SJCRH30 (cell line): ENCODE measurements around the gene ADGRD1. TPM values are rescaled to one million over a fixed set of nuclear protein-coding genes. Genes with fewer than 3 reads are reported as not detected.

Experiments
- DNase-seq, 2 experiments: peaks; one replicate each; pipeline ENCODE4 v3.0.0-alpha.2; 2015 to 2020
- H3K27ac ChIP-seq: fragments of 250-450 bp; sonication (Bioruptor Pico); 2 replicates; pipeline ENCODE4 v1.5.1; 2020; ENCODE audit warnings: mild to moderate bottlenecking, moderate library complexity
- H3K27me3 ChIP-seq: fragments of 250-450 bp; sonication (Bioruptor Pico); 2 replicates; pipeline ENCODE4 v1.5.1; 2020; ENCODE audit warnings: mild to moderate bottlenecking, moderate library complexity
- H3K36me3 ChIP-seq: fragments of 250-450 bp; sonication (Bioruptor Pico); 2 replicates; pipeline ENCODE4 v1.5.1; 2020; ENCODE audit warnings: mild to moderate bottlenecking, moderate library complexity
- H3K4me1 ChIP-seq: fragments of 250-450 bp; sonication (Bioruptor Pico); 2 replicates; pipeline ENCODE4 v1.5.1; 2020; ENCODE audit warnings: mild to moderate bottlenecking, moderate library complexity
- H3K4me3 ChIP-seq: fragments of 250-450 bp; sonication (Bioruptor Pico); 2 replicates; pipeline ENCODE4 v1.5.1; 2020; ENCODE audit warnings: mild to moderate bottlenecking, moderate library complexity
- H3K9me3 ChIP-seq: fragments of 250-450 bp; sonication (Bioruptor Pico); replicated peaks from 2 replicates; pipeline ENCODE4 v1.5.1; 2020; ENCODE audit warnings: mild to moderate bottlenecking, moderate library complexity
- total RNA-seq: library from RNA; depleted of rRNA; stranded (reverse); fragments of >200 nt; shearing (Covaris generic); gene quantifications from 2 replicates; pipeline ENCODE4 v1.2.3, GENCODE V29; 2014

The ADGRD1 gene
- total RNA-seq, 1 experiment from 2014 or later: 0.36 TPM

DNA sequence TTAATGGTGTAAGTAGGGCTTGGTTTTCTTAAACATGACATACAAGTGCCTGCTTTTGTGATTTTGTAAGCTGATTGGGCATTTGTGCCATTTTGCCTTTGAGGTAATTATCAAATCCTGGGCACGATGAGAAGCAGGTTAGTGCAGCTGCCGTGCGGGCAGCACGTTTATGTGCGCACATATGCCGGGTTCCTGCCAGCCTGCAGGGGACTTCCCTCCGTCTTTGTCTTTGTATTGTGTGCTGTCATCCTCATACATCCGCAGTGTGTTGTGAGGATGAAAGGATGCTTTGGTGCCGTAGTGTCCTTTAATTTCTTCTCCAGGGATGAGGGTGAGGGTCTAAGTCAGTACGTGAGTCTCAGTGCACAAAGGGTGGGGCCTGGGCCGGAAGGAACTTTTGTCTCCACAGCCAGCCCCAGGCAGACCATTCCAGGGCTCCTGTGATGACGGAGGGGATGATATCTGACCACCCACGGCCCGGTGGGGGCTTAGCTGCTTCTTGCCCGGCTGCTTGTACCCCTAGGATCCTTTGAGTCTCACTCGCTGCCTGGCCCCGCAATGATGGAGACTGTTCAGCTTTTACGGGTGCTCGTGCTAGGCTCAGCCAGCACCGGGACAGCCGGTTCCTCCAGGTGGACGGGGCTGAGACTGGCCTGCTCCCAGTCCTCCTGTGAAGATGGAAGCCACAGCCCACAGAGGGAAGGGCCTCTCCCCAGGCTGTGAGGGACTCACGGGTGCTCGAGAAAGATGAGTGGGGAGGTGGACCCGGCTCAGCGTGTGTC lies 54.6 kb downstream of the ADGRD1 start:
- H3K9me3 ChIP-seq: no peaks in the 10 kb centered on the region
- no peaks in the 10 kb centered on the region for H3K36me3 ChIP-seq
- DNase-seq: no peak
- H3K27ac ChIP-seq: no peak overlapping the region
- no peak overlapping the region for H3K4me3 ChIP-seq
- H3K4me1 ChIP-seq: no peaks in the 10 kb centered on the region
- H3K27me3 ChIP-seq: peaks cover 8% of the 10 kb centered on the region; the same call in 1 of the 2 replicates

DNA sequence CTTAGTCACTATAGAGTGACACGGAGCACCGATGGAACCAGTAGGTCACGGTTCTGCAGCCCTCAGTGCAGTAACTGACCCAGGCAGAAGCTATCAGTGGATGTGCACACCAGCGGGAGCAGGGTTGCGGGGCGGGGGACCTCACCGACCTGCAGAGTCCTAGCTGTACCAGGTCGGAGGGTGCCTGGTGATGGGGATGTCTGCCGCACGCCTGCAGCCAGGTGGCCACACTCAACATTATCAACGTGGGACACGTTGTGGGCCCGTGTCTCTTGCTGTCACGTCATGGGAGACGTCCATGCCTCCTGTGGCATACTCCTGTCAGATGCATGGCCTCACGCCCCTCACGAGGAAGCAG lies 55.2 kb downstream of the ADGRD1 start:
- H3K9me3 ChIP-seq: no peaks in the 10 kb centered on the region
- peaks cover 8% of the 10 kb centered on the region; the same call in 1 of the 2 replicates for H3K27me3 ChIP-seq
- no peak overlapping the region for H3K27ac ChIP-seq
- H3K4me1 ChIP-seq: no peaks in the 10 kb centered on the region
- no peaks in the 10 kb centered on the region for H3K36me3 ChIP-seq
- no peak for DNase-seq
- no peak overlapping the region for H3K4me3 ChIP-seq

DNA sequence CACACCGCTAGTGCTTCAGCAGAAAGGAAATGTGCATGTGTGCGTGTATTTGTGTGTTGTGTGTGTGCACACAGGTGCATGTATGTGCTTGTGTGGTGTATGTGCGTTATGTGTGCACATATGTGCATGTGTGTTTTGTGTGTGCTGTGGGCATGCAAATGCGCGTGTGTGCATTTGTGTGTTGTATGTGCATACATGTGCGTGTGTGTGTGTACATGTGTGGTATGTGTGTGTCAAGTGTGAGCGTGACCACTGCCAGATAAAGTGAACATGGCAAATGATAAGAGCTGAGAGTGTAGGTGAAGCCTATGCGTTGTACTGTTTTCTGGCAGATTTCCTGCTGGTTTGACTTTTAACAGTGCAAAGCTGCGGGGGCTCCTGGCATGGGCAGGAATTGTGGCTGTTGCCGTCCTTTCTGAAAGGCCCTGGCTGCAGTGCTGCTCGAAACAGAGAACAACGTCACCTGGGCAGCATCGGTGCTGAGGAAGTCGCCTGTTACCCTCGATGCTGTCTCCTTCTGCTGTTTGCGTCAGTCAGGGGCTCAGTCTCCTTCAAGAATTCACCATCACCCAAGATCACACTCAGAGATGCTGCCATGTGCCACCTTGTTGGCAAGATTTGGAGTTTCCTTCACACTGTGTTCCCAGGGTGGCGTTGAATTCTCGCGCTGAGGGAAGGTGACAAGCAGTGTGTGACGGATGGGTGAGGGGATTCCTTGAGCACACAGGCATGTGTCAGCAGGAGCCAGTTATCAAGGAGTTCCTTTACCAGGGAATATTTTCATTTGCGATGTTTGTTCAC lies 56.1 kb downstream of the ADGRD1 start:
- peaks cover 8% of the 10 kb centered on the region; the same call in 1 of the 2 replicates for H3K27me3 ChIP-seq
- no peak for DNase-seq
- H3K4me1 ChIP-seq: no peaks in the 10 kb centered on the region
- H3K36me3 ChIP-seq: no peaks in the 10 kb centered on the region
- H3K9me3 ChIP-seq: no peaks in the 10 kb centered on the region
- no peak overlapping the region for H3K4me3 ChIP-seq
- H3K27ac ChIP-seq: no peak overlapping the region

DNA sequence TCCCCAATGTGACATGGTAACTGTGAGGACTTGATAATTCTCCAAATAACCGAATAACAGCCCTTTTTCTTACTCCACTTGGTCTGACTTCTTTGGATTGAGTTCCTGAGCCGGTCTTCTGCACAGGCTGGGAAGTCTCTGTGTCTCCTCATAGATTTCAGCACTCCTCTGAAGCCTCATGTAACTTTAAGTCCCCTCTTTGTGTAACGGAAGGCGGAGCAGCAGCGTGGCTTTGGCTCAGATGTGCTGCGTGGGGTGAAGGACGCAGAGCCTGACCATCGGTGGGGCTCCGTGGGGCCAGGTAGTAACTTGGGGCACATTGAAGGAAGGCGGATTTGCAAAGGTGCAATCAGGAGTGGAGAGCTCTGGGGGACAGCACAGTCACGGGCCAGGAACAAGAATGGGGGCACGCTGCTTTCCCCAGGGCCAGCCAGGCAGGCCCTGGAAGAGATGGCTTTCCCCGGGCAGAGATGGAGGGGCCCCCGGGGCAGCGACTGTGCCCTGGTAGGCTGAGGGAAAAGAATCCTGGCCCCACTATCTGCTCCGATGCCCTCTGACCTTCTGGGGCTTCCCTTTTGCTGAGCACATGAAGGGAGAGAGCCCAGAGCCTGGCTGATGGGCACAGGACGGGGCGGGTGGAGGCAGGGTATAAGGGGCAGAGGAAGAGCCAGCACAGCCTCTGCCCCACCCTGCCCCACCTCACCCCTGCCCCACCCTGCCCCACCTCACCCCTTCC lies 56.9 kb downstream of the ADGRD1 start:
- Histone ChIP-seq H3K4me3 (no peak overlapping the region), H3K9me3 (no peaks in the 10 kb centered on the region), H3K27me3 (peaks cover 8% of the 10 kb centered on the region; the same call in 1 of the 2 replicates), H3K36me3 (no peaks in the 10 kb centered on the region), H3K27ac (no peak overlapping the region), H3K4me1 (no peaks in the 10 kb centered on the region)
- no peak for DNase-seq

DNA sequence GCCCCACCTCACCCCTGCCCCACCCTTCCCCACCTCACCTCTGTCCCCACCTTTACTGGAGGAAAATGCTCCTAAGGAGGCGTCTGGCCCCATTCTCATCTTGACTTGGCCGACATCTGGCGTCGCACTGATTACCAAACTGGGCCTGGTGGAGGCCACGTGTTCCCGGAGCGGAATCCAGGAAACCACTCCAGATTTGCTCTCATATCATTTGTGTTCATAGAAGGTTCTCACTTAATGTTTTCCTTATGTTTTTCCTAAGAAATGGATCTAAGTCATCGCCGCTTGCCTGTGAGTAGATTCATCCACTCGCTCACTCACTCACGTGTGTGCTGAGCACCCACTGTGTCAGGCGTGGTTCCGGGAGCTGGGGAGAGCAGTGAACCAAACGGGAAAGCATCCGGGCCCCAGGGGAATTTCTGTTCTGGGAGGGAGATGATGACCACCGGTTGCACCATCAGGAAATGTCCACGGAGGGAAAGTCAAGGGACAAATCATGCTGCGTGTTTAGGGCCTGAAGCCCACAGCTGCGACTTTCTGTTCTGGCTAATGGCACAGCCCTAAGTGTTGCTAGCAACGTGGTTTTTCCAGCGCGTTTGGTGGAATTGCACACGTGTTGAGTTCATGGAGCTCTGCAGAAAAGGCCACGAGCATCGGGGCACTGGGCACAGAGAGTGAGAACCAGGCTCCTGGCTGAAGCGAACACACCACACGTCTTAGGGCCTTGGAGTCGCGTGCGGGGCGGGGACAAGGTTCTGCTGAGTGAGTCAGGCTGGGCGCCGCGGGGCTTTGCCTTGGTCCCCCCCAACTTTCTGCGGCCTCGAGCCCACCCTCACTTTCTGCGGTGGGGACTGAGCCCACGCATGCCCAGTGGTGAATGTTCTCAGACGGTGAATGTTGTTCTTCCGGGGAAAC lies 57.7 kb downstream of the ADGRD1 start:
- Histone ChIP-seq H3K4me3 (no peak overlapping the region), H3K9me3 (no peaks in the 10 kb centered on the region), H3K27me3 (peaks cover 8% of the 10 kb centered on the region; the same call in 1 of the 2 replicates), H3K36me3 (no peaks in the 10 kb centered on the region), H3K4me1 (no peaks in the 10 kb centered on the region), H3K27ac (no peak overlapping the region)
- no peak for DNase-seq

DNA sequence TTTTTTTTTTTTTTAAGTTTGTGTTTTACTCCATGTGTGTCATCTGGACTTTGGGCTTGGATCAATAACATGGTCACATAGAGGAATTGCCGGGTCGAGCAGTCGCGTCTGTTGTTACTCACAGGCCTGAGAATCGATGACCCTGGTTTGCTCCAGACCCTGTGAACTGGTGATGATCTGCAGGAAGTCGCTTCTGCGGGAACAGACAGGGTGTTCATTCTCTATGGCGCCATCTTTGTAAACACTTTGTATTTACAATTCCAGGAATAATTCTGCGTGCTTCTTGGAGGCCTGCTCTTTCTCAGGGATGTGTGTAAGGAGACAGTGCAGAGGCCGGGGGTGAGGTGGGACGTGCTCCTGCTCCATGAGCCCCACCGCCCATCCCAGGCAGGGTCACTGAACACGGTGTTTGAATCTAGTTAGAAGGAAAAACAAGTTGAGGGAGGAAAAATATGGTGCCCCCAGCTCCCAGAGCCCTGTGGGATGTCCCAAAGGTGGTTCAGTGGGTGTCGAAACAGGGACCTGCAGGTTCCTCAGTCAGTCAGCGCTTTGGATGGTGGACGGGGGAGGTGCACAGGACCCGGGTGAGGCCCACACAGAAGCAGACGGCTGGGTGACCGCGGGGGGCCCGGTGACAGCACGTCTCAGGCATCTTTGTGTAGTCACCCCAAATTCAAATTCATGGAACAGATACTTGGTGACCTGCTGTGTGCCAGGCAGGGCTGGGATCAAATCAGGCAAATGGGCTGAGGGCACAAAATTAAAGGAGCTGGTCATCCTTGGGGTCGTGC lies 58.8 kb downstream of the ADGRD1 start:
- H3K27me3 ChIP-seq: peaks cover 4% of the 10 kb centered on the region; the same call in 1 of the 2 replicates
- H3K4me3 ChIP-seq: no peak overlapping the region
- no peaks in the 10 kb centered on the region for H3K9me3 ChIP-seq
- DNase-seq: no peak
- H3K4me1 ChIP-seq: no peaks in the 10 kb centered on the region
- no peak overlapping the region for H3K27ac ChIP-seq
- H3K36me3 ChIP-seq: no peaks in the 10 kb centered on the region

DNA sequence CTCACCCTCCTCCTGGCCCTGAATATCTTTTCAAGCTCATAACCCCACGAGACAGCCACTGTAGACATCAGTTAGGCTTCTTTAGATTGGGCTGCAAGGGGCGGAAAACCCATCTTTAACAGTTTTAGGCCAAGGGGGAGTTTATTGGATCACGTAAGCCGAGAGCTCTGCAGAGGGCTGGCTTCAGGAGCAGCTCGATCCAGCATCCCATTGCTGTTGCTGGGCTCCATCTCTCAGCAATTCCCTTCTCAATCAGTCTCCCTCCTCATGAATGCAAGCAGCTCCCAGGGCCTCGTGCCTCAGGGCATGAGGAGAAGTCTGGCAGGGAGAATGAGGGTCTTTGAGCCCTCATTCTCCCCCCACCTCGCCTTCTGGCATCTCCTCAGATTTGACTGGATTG lies 59.4 kb downstream of the ADGRD1 start:
- no peak overlapping the region for H3K27ac ChIP-seq
- H3K9me3 ChIP-seq: no peaks in the 10 kb centered on the region
- H3K4me1 ChIP-seq: no peaks in the 10 kb centered on the region
- H3K36me3 ChIP-seq: no peaks in the 10 kb centered on the region
- DNase-seq: no peak
- H3K27me3 ChIP-seq: no peaks in the 10 kb centered on the region
- no peak overlapping the region for H3K4me3 ChIP-seq

DNA sequence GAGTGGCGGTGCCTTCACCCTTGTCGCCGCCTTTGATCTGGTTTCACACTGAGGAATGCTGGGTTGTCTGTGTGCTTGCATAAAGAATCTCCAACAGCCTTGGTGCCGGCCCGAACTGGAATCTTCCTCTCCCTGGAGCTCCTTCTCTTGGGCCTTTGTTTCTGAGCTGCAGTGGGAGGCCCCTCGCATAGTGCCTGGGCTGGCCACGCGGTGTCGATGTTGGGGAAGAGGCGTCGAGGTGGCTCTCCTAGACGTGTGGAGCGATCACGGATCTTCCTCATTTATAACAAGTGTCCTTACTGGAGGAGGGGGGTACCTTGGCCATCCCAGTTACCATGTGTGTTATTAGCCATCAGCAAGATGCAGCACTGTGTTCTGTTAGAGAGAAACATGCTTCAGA lies 60.6 kb downstream of the ADGRD1 start:
- Histone ChIP-seq H3K4me1 (no peaks in the 10 kb centered on the region), H3K36me3 (no peaks in the 10 kb centered on the region), H3K4me3 (no peak overlapping the region), H3K9me3 (no peaks in the 10 kb centered on the region), H3K27me3 (no peaks in the 10 kb centered on the region), H3K27ac (no peak overlapping the region)
- no peak for DNase-seq

DNA sequence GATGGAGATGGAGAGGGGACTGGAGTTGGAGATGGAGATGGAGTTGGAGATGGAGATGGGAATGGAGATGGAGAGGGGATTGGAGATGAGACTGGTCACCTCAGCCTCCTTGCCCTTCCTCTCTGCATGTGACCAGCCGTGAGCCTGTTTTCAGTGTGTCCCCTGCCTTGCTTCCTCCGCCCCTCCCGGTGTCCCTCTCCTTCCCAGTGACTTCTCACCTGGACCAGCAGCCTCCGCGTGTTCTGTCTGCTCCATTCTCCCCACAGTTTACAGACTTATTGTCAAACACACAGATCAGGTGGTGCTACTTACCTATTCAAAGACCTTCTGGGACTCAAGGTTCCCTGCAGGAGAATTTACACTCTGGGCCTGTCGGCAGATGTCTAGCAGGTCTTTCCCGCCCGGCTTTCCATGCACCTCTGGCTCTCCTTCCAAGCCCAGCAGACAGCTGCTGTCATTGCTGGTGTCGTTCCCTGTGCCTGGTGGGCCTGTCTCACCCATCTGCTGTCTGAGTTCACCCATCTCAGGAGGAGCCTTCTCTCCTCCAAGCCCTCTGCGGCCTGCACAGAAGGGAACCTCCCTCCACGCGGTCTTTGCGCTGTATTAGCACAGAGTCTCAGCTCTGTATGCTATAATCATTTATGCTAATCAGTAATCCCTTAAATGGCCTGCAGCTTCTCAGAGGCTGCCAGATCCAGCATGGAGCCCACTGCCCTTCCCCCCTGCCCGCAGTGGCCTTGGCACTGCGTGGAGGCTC lies 62.1 kb downstream of the ADGRD1 start:
- DNase-seq: no peak
- no peak overlapping the region for H3K4me3 ChIP-seq
- no peak overlapping the region for H3K27ac ChIP-seq
- no peaks in the 10 kb centered on the region for H3K36me3 ChIP-seq
- H3K4me1 ChIP-seq: no peaks in the 10 kb centered on the region
- peaks cover 3% of the 10 kb centered on the region; the same call in 1 of the 2 replicates for H3K27me3 ChIP-seq
- no peaks in the 10 kb centered on the region for H3K9me3 ChIP-seq

DNA sequence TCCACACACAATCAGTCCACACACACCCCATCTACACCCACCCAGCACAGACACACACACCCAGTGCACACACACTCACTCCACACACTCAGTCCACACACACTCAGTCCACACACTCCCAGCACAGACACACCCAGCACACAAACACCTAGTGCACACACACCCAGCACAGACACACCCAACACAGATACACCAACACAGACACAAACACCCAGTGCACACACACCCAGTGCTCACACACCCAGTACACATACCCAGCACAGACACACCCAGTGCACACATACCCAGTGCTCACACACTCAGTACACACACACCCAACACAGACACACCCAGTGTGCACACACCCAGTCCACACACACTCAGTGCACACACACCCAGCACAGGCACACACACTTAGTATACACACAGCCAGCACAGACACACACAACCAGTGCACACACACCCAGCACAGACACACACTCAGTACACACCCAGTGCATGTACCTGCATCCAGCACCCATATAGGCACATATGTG lies 63.8 kb downstream of the ADGRD1 start:
- Histone ChIP-seq H3K36me3 (no peaks in the 10 kb centered on the region), H3K27ac (no peak overlapping the region), H3K4me1 (no peaks in the 10 kb centered on the region), H3K9me3 (no peaks in the 10 kb centered on the region), H3K27me3 (peaks cover 4% of the 10 kb centered on the region), H3K4me3 (no peak overlapping the region)
- DNase-seq: no peak

DNA sequence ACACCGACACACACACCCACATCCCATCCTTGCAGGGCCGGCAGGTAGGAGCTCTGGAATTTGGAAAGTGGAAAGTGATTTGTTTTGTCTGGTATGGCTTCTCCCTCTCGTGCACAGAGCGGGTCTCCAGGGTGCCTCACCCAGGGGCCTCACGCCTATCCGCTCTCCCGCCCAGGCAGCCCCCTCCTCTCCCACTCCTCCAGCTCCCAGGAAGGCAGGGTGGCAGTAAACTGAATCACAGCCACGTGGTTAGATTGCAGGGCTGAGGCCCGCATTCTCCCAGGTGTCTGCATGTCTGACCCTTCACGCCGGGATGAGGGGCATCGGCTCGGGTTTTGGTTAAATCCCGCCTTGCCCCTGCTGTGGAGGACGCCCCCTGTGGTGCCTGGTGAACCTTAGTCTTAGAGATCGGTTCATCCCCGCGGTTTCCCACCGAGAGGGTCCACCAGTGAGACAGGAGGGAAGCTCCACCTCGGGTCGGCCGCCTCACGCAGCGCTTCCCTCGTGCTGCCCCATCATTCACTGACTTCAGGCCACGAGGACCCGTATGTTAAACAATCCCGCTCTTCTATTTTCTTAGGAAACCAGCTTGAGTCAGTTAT lies 64.4 kb downstream of the ADGRD1 start:
- DNase-seq: no peak
- no peaks in the 10 kb centered on the region for H3K36me3 ChIP-seq
- H3K4me1 ChIP-seq: no peaks in the 10 kb centered on the region
- peaks cover 4% of the 10 kb centered on the region for H3K27me3 ChIP-seq
- H3K9me3 ChIP-seq: no peaks in the 10 kb centered on the region
- H3K4me3 ChIP-seq: no peak overlapping the region
- no peak overlapping the region for H3K27ac ChIP-seq

DNA sequence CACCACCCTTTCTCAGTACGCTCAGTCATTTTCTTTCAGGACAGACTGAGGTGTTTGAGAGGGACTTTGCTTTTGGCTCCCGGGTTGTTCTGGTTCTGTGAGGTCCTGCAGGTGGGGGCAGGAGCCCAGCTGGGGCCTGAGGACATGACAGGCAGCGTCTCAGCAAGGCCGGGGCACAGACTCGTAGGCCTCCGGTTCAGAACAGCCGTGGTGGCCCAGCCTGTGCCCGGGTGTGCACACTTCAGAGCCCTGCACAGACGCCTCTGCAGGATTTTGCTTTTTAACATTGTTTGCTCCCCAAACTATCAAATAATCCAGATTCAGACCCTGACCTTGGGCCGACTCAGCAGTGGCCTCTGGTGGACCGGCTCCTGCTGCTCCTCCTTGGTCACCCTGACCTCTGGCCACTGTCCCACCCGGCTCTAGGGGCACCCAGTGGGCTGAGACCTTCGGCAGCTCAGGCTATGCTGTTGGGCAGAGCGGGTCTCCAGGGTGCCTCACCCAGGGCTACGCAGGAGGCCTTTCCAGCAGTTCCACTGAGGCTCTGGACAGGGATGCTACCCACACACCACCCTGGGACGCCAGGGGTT lies 65.2 kb downstream of the ADGRD1 start:
- peaks cover 4% of the 10 kb centered on the region for H3K27me3 ChIP-seq
- no peak overlapping the region for H3K27ac ChIP-seq
- no peaks in the 10 kb centered on the region for H3K36me3 ChIP-seq
- no peaks in the 10 kb centered on the region for H3K4me1 ChIP-seq
- H3K4me3 ChIP-seq: no peak overlapping the region
- H3K9me3 ChIP-seq: no peaks in the 10 kb centered on the region
- no peak for DNase-seq
